ENCODE results near the gene ST3GAL4. TPM values are rescaled to one million over a fixed set of nuclear protein-coding genes. Genes with fewer than 3 reads are reported as not detected.

Gene ST3GAL4
- total RNA-seq, 2 experiments from 2014 or later, result 14.3 to 18.8 TPM

DNA sequence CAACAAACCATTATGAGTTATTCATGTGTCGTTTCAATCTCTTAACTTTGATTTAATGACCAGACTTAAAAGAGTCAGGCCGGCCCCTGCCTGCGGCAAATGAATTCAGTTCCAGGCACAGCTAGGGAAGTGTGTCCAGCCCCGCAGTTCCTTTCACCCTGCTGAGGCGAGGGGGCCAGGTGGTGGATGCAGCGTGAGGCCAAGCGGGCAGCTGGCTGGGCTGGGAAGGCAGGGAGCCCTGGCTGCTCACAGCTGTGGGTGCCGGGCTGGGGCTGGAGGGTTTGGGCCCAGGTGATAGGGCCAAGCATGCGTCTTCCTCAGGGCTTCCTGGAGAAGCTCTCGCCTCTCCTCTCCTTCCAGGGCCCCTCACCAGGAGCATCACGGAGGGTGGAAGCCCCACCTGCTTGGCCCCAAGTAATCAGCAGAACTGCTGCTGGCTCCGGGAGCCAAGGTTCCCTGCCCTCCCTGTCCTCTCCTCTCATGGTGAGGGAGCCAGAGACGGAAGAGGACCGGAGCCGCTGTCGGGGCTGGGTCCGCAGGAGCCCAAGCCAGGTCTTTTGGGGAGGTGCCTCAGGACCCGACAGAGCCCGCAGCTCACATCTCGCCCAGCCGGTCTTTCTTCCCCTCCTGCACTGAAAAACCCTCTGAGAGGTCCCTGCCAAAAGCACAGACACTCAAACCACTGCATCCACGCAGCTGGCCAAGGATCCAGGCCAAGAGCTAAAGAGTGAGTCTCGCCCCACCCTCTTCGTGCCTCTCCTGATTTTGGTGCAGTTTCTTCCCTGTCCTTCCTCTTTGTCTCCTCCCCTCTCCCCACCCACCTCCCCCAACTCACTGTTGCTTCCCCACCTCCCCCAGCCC lies 97.0 kb downstream of the ST3GAL4 start:
- ChIA-PET POLR2A (interaction anchor here (0.6 to 1.5 kb wide), 2 partner anchors 13 to 326 kb away, joined by 3 to 4 read pairs; no protein-coding TSS in a partner anchor), CTCF (ENCODE audit: unreplicated experiment) (no interaction called here)
- no peaks in the 10 kb centered on the region for H3K79me2 ChIP-seq (ENCODE audit: insufficient read depth, low read depth, low read length)
- H2AFZ ChIP-seq (ENCODE audit: low read length), result no peak overlapping the region
- H3K4me1 ChIP-seq (ENCODE audit: insufficient read depth, low read length, poor library complexity, severe bottlenecking), result no peaks in the 10 kb centered on the region
- no peaks in the 10 kb centered on the region for H3K9me2 ChIP-seq (ENCODE audit: insufficient read depth, low read length)
- no peaks in the 10 kb centered on the region for H4K20me1 ChIP-seq (ENCODE audit: insufficient read depth, low read length)
- intact Hi-C loops (cut with micrococcal nuclease; ENCODE audit: unreplicated experiment), result no loop called here
- no peak overlapping the region for H3K27ac ChIP-seq (ENCODE audit: low read depth, low read length, poor library complexity, severe bottlenecking)
- no peak overlapping the region for H3K4me3 ChIP-seq (ENCODE audit: low read depth, low read length, poor library complexity, severe bottlenecking)
- no peak for TF ChIP-seq EZH2phosphoT487 (IDR thresholded peaks at IDR 0.05; ENCODE audit: borderline replicate concordance, low read depth, low read length)
- TF ChIP-seq, protein P1, sequence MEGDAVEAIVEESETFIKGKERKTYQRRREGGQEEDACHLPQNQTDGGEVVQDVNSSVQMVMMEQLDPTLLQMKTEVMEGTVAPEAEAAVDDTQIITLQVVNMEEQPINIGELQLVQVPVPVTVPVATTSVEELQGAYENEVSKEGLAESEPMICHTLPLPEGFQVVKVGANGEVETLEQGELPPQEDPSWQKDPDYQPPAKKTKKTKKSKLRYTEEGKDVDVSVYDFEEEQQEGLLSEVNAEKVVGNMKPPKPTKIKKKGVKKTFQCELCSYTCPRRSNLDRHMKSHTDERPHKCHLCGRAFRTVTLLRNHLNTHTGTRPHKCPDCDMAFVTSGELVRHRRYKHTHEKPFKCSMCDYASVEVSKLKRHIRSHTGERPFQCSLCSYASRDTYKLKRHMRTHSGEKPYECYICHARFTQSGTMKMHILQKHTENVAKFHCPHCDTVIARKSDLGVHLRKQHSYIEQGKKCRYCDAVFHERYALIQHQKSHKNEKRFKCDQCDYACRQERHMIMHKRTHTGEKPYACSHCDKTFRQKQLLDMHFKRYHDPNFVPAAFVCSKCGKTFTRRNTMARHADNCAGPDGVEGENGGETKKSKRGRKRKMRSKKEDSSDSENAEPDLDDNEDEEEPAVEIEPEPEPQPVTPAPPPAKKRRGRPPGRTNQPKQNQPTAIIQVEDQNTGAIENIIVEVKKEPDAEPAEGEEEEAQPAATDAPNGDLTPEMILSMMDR (conservative IDR thresholded peaks at IDR 0.05; ENCODE audit: low read length), result no peak
- H3K4me2 ChIP-seq (ENCODE audit: low read length), result no peak overlapping the region
- no peaks in the 10 kb centered on the region for H3K36me3 ChIP-seq (ENCODE audit: insufficient read depth, low read length)
- peaks cover 9% of the 10 kb centered on the region for H3K9me3 ChIP-seq (ENCODE audit: low read length)
- DNase-seq (ENCODE audit: low spot score), result no peak
- no TSS peak for BruUV-seq (replicated peaks)

DNA sequence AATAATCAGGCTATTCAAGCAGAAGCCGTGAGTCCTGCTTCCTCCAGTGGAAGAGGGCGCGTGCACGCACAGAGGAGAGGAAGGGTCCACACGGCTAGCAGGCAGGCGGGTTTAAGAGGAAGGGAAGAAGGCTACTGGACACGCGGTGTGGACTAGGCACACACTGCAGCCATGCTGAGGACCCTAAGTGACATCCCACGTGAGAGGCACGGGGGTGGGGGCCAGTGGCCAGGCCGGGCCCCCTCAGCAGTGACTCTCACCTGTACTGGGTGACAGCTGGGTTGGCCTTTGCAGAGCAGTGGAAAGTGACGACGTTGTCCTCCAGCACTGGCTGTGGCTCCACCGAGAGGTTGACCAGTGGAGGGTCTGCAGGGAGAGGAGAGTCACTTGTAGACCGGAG lies 100.6 kb downstream of the ST3GAL4 start:
- H3K4me3 ChIP-seq (ENCODE audit: low read depth, low read length, poor library complexity, severe bottlenecking), result no peak overlapping the region
- TF ChIP-seq, protein P1 (conservative IDR thresholded peaks at IDR 0.05; ENCODE audit: low read length), result no peak
- TF ChIP-seq EZH2phosphoT487 (IDR thresholded peaks at IDR 0.05; ENCODE audit: borderline replicate concordance, low read depth, low read length), result no peak
- intact Hi-C loops (cut with micrococcal nuclease; ENCODE audit: unreplicated experiment), result no loop called here
- H3K9me3 ChIP-seq (ENCODE audit: low read length), result peaks cover 3% of the 10 kb centered on the region; the same call in 1 of the 2 replicates
- H3K36me3 ChIP-seq (ENCODE audit: insufficient read depth, low read length), result no peaks in the 10 kb centered on the region
- no peaks in the 10 kb centered on the region for H4K20me1 ChIP-seq (ENCODE audit: insufficient read depth, low read length)
- ChIA-PET CTCF (ENCODE audit: unreplicated experiment) (no interaction called here), POLR2A (no interaction called here)
- no peak for DNase-seq (ENCODE audit: low spot score)
- no peaks in the 10 kb centered on the region for H3K4me1 ChIP-seq (ENCODE audit: insufficient read depth, low read length, poor library complexity, severe bottlenecking)
- H2AFZ ChIP-seq (ENCODE audit: low read length), result no peak overlapping the region
- no peak overlapping the region for H3K27ac ChIP-seq (ENCODE audit: low read depth, low read length, poor library complexity, severe bottlenecking)
- H3K4me2 ChIP-seq (ENCODE audit: low read length), result no peak overlapping the region
- no TSS peak for BruUV-seq (replicated peaks)
- H3K9me2 ChIP-seq (ENCODE audit: insufficient read depth, low read length), result no peaks in the 10 kb centered on the region
- H3K79me2 ChIP-seq (ENCODE audit: insufficient read depth, low read depth, low read length), result no peaks in the 10 kb centered on the region

Measured in OCI-LY7 (cell line).